Measurements from ENCODE around the gene PTPRT. TPM values are rescaled to one million over a fixed set of nuclear protein-coding genes. Genes with fewer than 3 reads are reported as not detected.

PTPRT gene
- total RNA-seq, 4 donors from 2014 or later = under 0.01 to 2.1 TPM; not detected in 2

- H3K27me3 ChIP-seq = no peaks in the 10 kb centered on the region
These were observed 251.1 kb downstream of the PTPRT start for GRCh38 chr20:42938441-42939205.

GRCh38 chr20:42936482-42936881 lies 253.2 kb downstream of the PTPRT start:
- no peaks in the 10 kb centered on the region for H3K36me3 ChIP-seq
- no peak for DNase-seq
- H3K4me1 ChIP-seq = no peaks in the 10 kb centered on the region
- intact Hi-C loops (cut with DNase I; ENCODE audit: low total_unique reads) = no loop called here
- H3K4me3 ChIP-seq = no peak overlapping the region
- no peaks in the 10 kb centered on the region for H3K27me3 ChIP-seq
- H3K9me3 ChIP-seq = no peaks in the 10 kb centered on the region
- TF ChIP-seq CTCF (IDR thresholded peaks at IDR 0.05) (no peak), POLR2A (IDR thresholded peaks at IDR 0.05) (no peak)
- H3K27ac ChIP-seq = no peak overlapping the region

More at GRCh38 chr20:42938441-42939205, 251.1 kb downstream of the PTPRT start:
- H3K27ac ChIP-seq = no peak overlapping the region
- no peak overlapping the region for H3K4me3 ChIP-seq
- H3K36me3 ChIP-seq = no peaks in the 10 kb centered on the region
- no peaks in the 10 kb centered on the region for H3K4me1 ChIP-seq
- intact Hi-C loops (cut with DNase I; ENCODE audit: low total_unique reads) = no loop called here
- TF ChIP-seq CTCF (IDR thresholded peaks at IDR 0.05) (no peak), POLR2A (IDR thresholded peaks at IDR 0.05) (no peak)
- no peak for DNase-seq
- H3K9me3 ChIP-seq = no peaks in the 10 kb centered on the region

GRCh38 chr20:42924215-42924614 lies 265.5 kb downstream of the PTPRT start:
- Histone ChIP-seq H3K9me3 (no peaks in the 10 kb centered on the region), H3K4me1 (no peaks in the 10 kb centered on the region), H3K27ac (no peak overlapping the region), H3K36me3 (no peaks in the 10 kb centered on the region), H3K4me3 (no peak overlapping the region), H3K27me3 (no peaks in the 10 kb centered on the region)
- intact Hi-C loops (cut with DNase I; ENCODE audit: low total_unique reads) = no loop called here
- DNase-seq = no peak
- no peak for TF ChIP-seq CTCF (IDR thresholded peaks at IDR 0.05)
- no peak for TF ChIP-seq POLR2A (IDR thresholded peaks at IDR 0.05)

- TF ChIP-seq POLR2A (IDR thresholded peaks at IDR 0.05) = no peak
- TF ChIP-seq CTCF (IDR thresholded peaks at IDR 0.05) = no peak
- no peak for DNase-seq
- Histone ChIP-seq H3K9me3 (no peaks in the 10 kb centered on the region), H3K4me3 (no peak overlapping the region), H3K27ac (no peak overlapping the region), H3K4me1 (no peaks in the 10 kb centered on the region), H3K27me3 (no peaks in the 10 kb centered on the region), H3K36me3 (no peaks in the 10 kb centered on the region)
- intact Hi-C loops (cut with DNase I; ENCODE audit: low total_unique reads) = no loop called here
These were observed 266.3 kb downstream of the PTPRT start for GRCh38 chr20:42923348-42923918.

- H3K27me3 ChIP-seq = no peaks in the 10 kb centered on the region
These were observed 268.9 kb downstream of the PTPRT start for GRCh38 chr20:42920776-42921175.

More at GRCh38 chr20:42920776-42921175, 268.9 kb downstream of the PTPRT start:
- H3K27ac ChIP-seq = no peak overlapping the region
- H3K9me3 ChIP-seq = no peaks in the 10 kb centered on the region
- intact Hi-C loops (cut with DNase I; ENCODE audit: low total_unique reads) = no loop called here
- no peak for DNase-seq
- H3K4me1 ChIP-seq = no peaks in the 10 kb centered on the region
- H3K4me3 ChIP-seq = no peak overlapping the region
- TF ChIP-seq CTCF (IDR thresholded peaks at IDR 0.05) (no peak), POLR2A (IDR thresholded peaks at IDR 0.05) (no peak)
- no peaks in the 10 kb centered on the region for H3K36me3 ChIP-seq

All from uterus (tissue), 4 donors.